HepG2 (cell line): ENCODE results near the gene PDZD8. TPM values are rescaled to one million over a fixed set of nuclear protein-coding genes. Genes with fewer than 3 reads are reported as not detected.

Source experiments
- AGO1 ChIP-seq: fragments of 200-400 bp; formaldehyde crosslinking; IDR thresholded peaks from 2 replicates; pipeline ENCODE4 v1.6.1; 2017; ENCODE audit warnings: mild to moderate bottlenecking, low read depth, low read length, moderate library complexity; ENCODE audit not compliant: poor library complexity, severe bottlenecking
- CAMTA2 ChIP-seq: sonication (generic); formaldehyde crosslinking; IDR thresholded peaks from 2 replicates; pipeline ENCODE4 v1.4.0; 2020; ENCODE audit warnings: mild to moderate bottlenecking, missing genetic modification reagents, borderline replicate concordance
- DMAP1 ChIP-seq: IDR thresholded peaks from 2 replicates; pipeline ENCODE4 v1.6.1; 2016
- FOXP4 ChIP-seq: sonication (generic); formaldehyde crosslinking; IDR thresholded peaks from 2 replicates; pipeline ENCODE4 v1.4.0; 2020; ENCODE audit warnings: missing genetic modification reagents
- MIER3 ChIP-seq: IDR thresholded peaks from 2 replicates; pipeline ENCODE4 v1.6.1; 2016; ENCODE audit warnings: missing compliant biosample characterization, borderline replicate concordance
- NFKBIZ ChIP-seq: IDR thresholded peaks from 2 replicates; pipeline ENCODE4 v1.6.1; 2018; ENCODE audit warnings: missing genetic modification reagents, missing compliant biosample characterization
- TMF1 ChIP-seq: sonication (generic); formaldehyde crosslinking; IDR thresholded peaks from 2 replicates; pipeline ENCODE4 v1.8.1; 2022; ENCODE audit warnings: low read depth, missing genetic modification reagents
- USF2 ChIP-seq, 2 experiments: sonication (generic) in 1 of 2; formaldehyde crosslinking in 1 of 2; IDR thresholded peaks; 2 replicates each; pipeline versions ENCODE4 v1.5.1 to v1.6.1; 2011 to 2020; ENCODE audit warnings: borderline replicate concordance in 1 of 2, low read depth in 1 of 2, low read length in 1 of 2, mild to moderate bottlenecking in 1 of 2, missing genetic modification reagents in 1 of 2, moderate library complexity in 1 of 2
- ZNF160 ChIP-seq: sonication (generic); formaldehyde crosslinking; IDR thresholded peaks from 2 replicates; pipeline ENCODE4 v1.8.0; 2022; ENCODE audit warnings: mild to moderate bottlenecking, inconsistent platforms, missing genetic modification reagents
- ZNF230 ChIP-seq: sonication (generic); formaldehyde crosslinking; IDR thresholded peaks from 2 replicates; pipeline ENCODE4 v1.4.0; 2020; ENCODE audit warnings: mild to moderate bottlenecking, missing genetic modification reagents
- ZNF407 ChIP-seq: sonication (generic); formaldehyde crosslinking; IDR thresholded peaks from one replicate; pipeline ENCODE4 v1.5.1; 2020; ENCODE audit warnings: mild to moderate bottlenecking, missing genetic modification reagents; ENCODE audit errors: not compliant biosample characterization
- ZNF513 ChIP-seq: sonication (generic); formaldehyde crosslinking; conservative IDR thresholded peaks from 2 replicates; pipeline ENCODE4 v1.5.0; 2020; ENCODE audit warnings: missing genetic modification reagents
- ZNF792 ChIP-seq: IDR thresholded peaks from 2 replicates; pipeline ENCODE4 v1.6.1; 2016
- polyA plus RNA-seq, 8 experiments: library from polyadenylated mRNA; depleted of rRNA in 3 of 8; stranded (reverse) in 7 of 8; unstranded in 1 of 8; fragments of >200 nt; fragmentation: Illumina TruSeq in 4 of 8; extraction: Trizol in 4 of 8; gene quantifications; 2 replicates each; pipeline versions ENCODE4 v1.2.1 to v1.2.3, GENCODE V29; 2011 to 2016; ENCODE audit warnings: low read depth in 4 of 8, missing spikeins in 1 of 8, mixed read lengths in 1 of 8; ENCODE audit not compliant: insufficient read depth in 1 of 8
- total RNA-seq, 5 experiments: library from RNA; depleted of rRNA; stranded (reverse); fragments of >200 nt; fragmentation: Illumina TruSeq; extraction: Trizol; gene quantifications; 2 replicates each; pipeline ENCODE4 v1.2.3, GENCODE V29; 2016; ENCODE audit warnings: low read depth in 1 of 5

Gene PDZD8
- total and polyA plus RNA-seq, 2 of the 13 experiments (the other 11 are each of a cell fraction or from before 2014, with no cell fraction given): 11.2 to 32.0 TPM

- peak; percentile 8; the same call in 1 of the 2 replicates for TF ChIP-seq FOXP4
- peak; percentile 40 for TF ChIP-seq AGO1
- no peak for TF ChIP-seq MIER3 (CRISPR knock-in tag)
- 0 out of 2 replicates have a peak, but pooled peaks have one; percentile 49 for TF ChIP-seq CAMTA2 (CRISPR knock-in tag)
- no peak for TF ChIP-seq ZNF160
- peak; percentile 21; the same call in 1 of the 2 replicates for TF ChIP-seq ZNF792
- no peak for TF ChIP-seq ZNF513 (CRISPR knock-in tag)
- TF ChIP-seq ZNF407 (CRISPR knock-in tag): peak; percentile 77
- peak; percentile 43; the same call in 1 of the 2 replicates for TF ChIP-seq TMF1 (CRISPR knock-in tag)
- peak; percentile 35; the same call in 1 of the 2 replicates for TF ChIP-seq ZNF230
- TF ChIP-seq NFKBIZ (CRISPR knock-in tag): peak; percentile 62; the same call in 1 of the 2 replicates
- TF ChIP-seq USF2 (IDR thresholded peaks at IDR 0.05; ENCODE audit: low read depth, low read length): peak; percentile 27; the same call in 1 of the 2 replicates
- peak; percentile 18; the same call in 1 of the 2 replicates for TF ChIP-seq USF2 (CRISPR knock-in tag; IDR thresholded peaks at IDR 0.05; ENCODE audit: borderline replicate concordance)
- peak; percentile 74 for TF ChIP-seq DMAP1 (CRISPR knock-in tag)
Observed at GRCh38 chr10:117375360-117376178, at the start of gene PDZD8 (continued).
